ENCODE measurements around the gene UVRAG.

GRCh38 chr11:75777461-75778110, 37.4 kb upstream of the UVRAG start:
- no peak for TF ChIP-seq POLR2A (IDR thresholded peaks at IDR 0.05)
- TF ChIP-seq CTCF (IDR thresholded peaks at IDR 0.05), result no peak
